HG03460 (cell line): ENCODE results near the gene IFNLR1.

Source experiments
- ATAC-seq: cut with Tn5 transposase; IDR thresholded peaks from one replicate; pipeline ENCODE4 v1.9.1; 2021; ENCODE audit not compliant: unreplicated experiment

Gene IFNLR1

DNA sequence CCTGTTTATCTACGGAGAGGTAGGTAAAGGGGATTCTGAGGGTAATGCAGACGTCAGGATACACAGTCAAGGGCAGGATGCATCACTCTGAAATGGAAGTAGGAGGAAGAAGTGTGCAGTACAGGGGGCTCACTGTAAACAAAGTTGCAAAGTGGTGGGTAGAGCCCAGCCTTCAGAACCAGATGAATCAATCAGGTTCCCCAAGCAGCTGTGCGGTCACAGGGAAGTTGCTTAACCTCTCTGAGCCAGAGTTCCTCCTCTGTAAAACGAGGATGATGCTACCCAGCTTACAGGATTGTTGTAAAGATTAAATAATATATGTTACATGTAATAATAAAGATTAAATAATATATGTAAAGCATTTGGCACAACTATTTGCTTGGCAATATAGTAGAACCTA, 61.6 kb downstream of the IFNLR1 start:
- ATAC-seq, result no peak

DNA sequence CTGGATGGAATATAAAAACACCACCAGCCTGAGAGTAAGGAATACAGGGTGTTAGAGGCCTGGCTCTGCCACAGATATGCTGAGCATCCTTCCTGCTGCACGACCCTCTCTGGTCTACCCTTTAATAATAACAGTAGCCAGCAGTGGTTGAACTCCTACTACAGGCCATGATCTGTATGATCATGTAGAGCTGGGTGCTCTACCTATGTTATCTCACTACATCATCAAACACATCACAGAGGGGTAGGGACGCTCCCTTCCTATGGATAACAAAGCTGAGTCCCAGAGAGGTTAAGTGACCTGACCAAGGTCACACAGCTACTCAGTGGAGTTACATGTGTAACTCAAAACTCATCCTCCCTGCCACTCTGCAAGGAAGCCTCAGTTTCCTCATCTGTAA, 62.1 kb downstream of the IFNLR1 start:
- no peak for ATAC-seq

DNA sequence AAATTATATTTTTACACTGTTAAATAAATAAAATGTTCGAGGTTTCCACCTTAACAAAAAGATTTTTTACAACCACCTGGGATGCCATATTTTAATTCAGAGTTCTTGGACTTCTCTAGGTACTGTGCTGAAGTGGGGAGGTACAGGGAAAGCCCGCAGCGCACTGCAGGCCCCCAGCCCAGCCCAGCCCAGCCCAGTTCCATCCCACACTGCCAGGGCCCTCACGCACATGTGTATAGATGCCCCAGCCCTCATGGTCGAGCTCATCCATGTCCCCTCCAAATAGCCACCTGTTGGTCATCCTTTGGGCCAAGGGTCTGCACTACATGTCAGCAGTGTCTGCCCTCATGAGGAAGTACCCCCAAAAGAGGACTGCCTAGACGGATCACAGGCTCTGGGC, 63.5 kb downstream of the IFNLR1 start:
- ATAC-seq, result no peak

DNA sequence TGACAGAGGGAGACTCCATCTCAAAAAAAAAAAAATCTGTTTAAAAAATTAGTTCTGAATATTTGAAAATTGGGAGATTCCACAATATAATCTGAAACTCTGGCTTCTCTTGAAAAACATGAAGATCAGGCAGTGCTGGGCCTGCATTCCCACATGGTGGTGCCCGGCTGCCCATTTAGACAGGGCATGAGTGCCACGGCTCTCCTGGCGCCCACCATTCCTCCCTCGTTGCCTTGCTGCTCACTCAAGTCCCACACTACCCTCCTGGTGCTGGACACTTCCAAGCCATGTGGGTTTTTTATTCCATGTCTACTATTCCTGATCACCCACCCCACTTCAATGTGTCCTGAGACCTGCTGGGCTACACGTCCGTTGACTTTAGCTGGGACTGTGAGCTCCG, 64.3 kb downstream of the IFNLR1 start:
- no peak for ATAC-seq

DNA sequence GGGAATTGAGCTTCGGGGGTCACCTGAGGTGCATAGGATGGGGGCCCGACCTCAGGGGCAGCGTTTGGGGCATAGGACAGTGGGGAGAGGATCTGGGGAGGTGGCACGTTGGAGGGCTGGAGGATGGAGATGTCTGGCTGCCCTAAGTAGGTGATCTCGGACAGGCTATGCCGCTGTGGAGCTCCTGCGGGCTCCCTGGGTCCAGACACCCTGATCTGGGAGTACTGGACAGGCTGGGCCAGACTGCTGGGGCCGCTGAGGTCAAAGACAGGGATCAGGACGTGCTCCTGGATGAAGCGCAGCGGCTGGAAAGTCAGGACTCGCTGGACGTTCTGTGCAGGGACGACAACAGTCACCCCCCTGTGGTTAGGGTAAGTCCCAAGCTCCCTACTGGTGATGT, 65.7 kb downstream of the IFNLR1 start:
- no peak for ATAC-seq

DNA sequence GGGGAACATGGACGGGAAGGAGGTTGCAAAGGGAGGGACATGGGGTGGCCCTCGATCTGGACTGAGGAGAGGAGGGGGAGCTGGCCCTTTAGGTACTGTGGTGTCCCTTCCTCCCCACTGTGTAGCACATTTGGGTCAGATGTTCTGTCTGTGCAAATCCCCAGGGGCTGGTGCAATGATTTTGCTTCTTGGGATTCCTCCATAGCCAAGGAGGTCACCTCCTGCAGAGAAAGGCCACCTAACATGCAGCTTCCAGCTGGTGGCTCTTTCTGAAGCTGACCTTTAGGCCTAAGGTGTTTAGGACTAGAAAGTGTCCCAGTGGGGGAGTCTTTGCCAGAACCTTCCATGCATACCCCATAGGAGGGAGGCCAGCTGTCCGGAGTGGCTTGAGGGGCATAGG, 66.1 kb downstream of the IFNLR1 start:
- no peak for ATAC-seq

DNA sequence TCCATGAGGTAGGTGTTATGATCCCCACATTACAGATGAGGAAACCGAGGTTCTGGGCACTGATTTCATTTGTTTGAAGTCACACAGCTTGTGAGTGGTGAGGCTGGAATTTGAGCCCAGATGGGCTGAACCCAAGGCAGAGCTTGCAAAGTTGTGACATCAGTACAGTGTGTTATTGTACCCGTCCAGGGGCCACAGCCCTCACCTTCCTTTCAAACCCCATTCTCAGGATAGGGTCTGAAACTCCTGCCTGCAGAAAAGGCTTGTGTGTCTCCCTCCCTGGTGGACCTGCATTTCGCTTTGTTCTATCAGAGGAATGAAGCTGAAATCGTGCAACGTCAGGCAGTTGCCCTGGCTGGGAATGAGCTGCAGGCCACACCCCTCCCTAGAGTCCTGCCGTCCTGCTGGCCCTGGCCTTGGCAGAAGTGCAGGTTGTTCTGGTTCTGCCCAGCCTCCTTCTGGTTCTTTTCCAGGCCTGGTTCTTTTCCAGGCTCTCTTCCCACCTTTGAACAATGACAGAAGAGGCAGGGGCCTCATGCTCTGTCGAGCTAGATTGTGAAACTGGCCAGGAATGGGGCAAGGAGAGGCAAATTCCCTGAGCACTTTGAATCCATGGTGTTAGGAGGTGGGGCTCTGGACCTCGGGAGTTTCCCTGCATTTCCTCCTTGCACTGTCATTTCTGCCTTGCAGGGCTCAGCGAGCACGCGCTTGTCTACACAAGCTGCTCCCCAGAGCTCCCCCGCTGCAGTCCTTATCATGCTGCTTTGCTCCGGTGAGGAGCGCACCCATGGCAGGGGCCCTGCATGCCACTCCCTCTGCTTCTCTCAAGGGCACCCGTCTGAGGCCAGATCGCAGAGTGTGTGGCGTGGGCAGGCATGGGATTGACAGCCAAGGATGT, 67.0 kb downstream of the IFNLR1 start:
- ATAC-seq, result no peak

DNA sequence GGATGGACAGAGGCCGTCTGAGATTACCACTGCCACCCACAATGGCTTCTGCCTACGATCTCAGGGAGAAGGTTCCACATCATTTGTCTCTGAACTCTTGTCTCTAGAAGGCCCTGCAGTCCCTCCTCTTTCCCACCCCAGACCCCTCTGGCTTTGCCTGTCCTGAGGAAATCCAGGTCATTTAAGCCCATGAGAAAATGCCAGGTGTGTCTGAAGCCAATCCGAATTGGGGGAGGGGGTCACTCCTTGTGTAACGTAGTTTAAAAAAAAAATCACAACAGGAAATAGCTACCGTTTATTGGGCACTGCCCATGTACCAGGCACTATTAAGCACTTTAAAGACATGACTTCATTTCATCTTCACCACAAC, 67.6 kb downstream of the IFNLR1 start:
- ATAC-seq, result no peak

DNA sequence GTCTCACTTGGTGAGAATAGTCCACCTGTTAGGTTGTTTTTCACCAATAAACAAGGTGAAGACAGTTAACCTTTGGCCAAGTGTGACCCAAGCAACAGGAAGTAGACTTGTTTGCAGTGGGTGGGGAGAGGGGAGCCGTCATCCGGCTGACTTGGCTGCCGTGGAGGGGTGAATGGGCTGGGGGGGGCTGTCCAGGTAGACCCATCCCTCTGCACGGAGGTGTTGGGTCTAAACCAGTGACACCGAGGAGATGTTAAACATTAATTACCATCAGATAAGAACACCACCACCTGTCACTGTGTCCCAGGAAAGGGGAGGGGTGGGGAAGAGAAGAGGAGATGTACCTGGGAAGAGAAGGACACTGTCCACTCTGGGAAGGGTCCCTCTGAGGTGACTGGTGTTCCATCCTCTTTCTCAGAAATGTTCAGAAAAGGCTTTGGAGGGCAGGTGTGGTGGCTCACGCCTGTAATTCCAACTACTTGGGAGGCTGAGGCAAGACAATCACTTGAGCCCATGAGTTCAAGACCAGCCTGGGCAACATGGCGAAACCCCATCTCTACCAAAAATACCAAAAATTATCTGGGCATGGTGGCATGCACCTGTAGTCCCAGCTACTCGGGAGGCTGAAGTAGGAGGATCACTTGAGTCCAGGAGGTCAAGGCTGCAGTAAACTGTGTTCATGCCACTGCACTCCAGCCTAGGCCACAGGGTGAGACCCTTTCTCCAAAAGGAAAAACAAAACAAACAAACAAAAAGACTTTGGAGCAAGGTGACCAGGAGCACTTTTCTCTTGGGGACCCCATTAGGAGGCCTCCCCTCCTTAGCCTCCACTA, 68.5 kb downstream of the IFNLR1 start:
- no peak for ATAC-seq

DNA sequence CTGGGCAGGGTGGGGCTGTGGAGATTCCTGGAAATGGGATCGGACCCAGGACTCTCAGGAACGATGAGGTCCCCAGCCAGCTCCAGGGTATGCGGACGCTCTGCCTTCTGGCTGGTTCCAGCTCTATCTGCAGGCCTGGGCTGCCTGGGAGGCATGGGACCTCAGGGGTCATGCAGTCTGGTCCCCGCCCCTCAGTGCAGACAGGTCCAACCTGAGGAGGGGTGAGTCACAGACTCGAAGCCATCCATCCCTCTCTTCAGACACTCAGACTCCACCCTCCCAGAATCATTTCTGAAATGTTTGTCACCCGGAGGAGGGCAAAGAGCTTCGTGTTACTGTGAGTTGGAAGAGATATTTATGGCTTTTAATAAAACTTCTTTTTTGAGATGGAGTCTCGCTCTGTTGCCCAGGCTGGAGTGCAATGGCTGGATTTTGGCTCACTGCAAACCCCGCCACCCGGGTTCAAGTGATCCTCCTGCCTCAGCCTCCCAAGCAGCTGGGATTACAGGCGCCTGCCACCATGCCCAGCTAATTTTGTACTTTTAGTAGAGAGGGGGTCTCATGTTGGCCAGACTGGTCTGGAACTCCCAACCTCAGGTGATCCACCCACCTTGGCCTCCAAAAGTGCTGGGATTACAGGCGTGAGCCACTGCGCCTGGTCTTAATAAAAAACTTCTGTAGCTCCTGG, 69.2 kb downstream of the IFNLR1 start:
- ATAC-seq, result no peak

DNA sequence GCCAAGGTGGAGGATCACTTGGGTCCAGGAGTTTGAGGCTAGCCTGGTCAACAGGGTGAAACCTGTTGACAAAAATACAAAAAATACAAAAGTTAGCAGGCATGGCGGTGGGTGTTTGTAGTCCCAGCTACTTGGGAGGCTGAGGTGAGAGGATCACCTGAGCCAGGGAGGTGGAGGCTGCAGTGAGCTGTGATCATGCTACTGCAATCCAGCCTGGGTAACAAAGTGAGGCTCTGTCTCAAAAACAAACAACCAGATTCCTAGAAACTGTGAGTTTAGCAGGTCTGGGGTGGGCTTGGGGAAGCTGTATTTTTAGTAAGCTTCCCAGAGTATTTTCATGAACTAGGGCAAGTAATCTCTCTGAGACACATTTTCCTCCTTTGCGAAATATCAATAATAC, 70.0 kb downstream of the IFNLR1 start:
- no peak for ATAC-seq

DNA sequence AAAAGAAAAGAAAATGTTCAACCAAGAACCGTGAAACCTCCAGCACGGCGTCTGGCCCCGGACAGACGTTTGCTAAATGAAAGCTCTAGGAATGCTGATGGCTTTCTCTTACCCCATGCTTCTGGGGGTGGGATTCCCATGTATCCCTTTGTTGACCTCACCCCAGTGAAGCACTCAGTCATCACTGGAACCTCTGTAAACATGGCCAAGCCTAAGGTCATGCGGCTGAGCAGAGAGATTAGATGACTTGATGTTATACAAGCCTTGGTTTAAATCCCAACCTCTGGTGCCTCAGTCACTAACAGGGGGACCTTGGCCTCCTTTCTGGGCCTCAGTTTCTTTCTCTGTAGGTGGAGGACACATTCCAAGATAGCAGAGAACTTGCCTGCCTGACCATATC, 72.3 kb downstream of the IFNLR1 start:
- no peak for ATAC-seq

DNA sequence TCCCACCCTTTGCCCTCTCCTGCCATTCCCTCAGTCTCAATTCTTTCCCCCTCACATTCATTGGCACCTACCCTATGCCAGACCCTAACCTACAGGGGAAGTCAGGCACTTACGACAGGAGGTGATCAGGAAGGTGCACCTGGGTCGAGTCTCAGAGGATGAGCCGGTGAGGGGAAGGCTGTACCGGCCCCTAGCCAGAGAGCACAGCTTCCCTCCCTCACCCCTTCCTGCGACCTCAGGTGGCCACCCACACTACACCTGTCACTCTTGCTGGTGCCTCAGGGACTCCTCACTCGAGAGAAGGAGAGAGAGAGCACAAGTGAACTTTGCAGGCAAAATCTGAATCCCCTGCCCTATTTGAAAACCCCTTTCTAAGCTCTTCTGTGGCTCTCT, 73.5 kb downstream of the IFNLR1 start:
- no peak for ATAC-seq

DNA sequence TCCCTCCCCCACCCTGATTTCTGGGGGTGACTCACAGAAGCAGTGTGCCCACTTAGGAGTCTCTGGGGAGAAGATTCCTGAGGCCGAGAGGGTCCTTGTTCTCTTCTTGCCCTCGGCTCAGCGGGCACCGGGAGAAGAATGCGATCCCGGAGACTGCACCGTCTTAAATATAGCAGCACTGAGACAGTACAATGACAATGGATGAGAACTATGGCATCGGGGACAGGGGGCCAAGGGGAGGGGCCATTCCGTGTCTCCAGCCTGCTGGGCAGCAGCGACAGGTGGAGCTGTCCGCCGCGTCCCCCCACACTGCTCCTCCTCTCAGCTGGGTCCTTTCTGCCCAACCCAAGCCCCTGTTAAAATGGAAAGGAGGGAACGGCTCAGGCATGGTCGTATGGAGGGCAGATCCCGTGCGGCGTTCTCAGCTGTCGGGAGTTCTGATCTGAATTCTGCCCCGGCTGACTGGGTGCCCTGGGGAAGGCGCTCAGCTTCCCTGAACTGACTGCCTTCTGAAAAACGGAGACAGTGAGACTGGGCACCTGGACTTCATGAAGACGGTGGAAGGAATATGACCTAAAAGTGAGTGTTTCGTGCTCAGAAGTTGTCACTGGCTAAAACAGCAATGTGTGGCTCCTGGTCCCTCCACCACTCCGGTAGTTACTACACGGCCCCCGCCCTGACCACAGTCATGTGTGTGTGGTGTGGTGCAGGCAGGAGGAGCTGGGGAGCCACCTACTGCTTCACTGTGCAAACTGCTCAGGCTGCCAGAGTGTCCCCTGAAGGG, 74.9 kb downstream of the IFNLR1 start, which contains the start of gene MYOM3:
Gene MYOM3 (minus strand): TSS at position 140 of the 784 bp plus-strand sequence. CDS start 3,499 bp downstream, outside the sequence.
- ATAC-seq, result no peak

DNA sequence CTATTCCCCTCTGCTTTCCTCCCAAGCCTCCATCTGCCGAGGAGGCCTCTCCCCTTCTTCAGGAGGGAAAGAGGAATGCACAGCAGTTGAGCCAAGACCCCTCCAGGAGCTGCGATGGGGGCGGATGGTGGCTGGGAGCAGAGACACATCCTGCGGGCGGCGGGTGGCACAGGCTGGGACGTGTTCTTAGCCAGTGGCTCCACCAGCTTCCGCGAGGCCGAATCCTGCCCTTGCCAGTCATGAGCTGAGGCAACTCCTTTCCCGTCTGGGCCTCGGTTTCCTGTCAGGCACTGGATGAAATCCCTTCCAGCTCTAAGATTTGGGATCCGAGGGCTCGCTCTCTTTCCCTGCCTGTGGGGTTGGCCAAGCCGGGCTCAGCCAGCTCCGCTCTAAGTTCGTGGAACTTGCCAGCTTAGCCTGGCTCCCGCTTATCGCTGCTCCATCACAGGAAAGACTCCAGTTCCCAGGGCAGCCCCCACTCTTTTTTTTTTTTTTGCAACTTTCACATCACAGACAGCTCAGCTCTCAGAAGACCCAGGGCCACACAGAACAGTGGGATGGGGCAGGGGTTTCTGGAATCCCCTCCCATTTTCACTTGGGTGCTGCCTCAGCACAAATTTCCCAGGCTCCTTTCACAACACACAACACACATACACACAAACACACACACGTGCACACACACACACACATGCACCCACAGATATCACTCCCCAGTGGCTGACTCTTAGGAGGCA, 75.7 kb downstream of the IFNLR1 start:
- no peak for ATAC-seq

DNA sequence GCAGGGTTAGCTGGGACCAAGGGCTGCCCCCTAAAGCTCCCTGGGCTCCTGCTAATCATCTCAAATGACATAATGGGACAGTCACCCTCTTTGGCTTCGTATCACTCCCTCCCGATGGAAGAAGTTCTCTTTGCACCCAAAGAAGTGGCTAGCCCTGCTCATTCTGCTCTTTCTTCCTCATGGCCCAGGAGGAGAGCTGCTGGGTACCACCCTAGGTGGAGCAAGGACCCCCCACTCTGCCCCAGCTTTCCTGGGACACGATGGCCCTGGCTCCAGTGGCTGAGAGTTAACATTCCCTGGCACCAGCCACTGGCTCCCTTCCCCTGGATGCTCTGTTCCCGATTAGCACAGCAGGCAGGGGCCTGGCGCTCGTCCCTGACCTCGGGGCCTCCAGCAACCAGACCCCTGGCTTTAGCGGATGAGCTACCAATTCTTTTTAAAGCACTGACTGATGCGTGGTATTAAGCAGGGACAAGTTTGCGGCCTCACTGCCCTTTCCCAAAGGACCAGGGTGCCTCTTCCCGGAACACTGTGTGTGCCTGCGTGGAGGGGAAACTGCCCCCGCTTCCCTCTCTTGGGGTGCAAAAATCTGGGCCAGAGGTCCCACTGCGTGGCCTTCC, 76.3 kb downstream of the IFNLR1 start:
- no peak for ATAC-seq

DNA sequence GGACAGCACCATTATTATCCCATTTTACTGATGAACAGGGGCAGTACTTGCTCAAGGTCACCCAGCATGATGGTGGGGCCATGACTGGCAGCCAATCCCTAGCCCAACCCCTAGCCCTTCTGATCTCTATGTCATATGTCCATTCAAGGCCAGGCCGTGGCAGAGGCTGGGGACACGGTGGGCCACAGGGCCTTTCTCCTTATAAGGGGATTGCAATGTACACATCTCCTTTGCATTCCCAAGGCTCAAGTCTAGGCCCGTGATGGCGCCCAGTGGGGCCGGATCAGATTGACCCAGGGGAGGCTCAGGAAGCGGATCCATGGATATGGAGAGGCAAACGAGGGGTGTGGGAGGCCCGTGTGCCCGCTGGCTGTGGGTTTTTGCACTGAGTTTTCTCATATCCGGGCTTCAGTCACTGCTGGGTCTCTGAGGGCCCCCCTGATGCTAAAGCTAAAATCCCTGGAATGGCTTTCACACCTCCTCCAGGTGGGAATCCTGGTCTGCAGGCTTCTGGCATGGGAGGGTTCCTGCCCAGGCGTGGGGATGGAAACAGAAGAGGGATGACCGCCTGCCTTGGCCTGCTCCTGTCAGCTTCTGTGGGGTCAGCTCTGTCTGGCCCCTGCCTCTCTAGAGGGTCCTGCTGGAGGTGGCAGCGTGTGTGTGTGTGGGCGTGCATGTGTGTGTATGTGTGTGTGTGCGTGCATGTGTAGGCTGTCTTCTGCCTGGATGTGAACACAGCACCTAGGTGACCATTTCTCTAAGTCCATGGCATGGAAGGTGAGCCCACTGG, 77.2 kb downstream of the IFNLR1 start:
- ATAC-seq, result no peak

DNA sequence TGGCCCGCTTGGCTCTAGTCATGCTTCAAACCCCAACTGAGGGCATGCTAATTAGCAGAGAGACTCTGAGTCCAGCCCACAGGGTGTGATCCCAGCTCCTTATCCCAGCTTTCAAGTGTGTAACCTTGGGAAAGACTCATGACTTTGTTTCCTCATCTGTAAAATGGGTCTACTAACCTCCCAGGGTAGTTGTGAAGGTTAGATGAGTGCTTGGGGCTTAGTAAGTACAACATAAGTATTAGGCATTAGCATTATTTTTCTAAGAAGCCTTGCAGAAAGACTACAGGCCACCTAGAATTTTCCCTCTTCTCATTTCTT, 78.0 kb downstream of the IFNLR1 start:
- no peak for ATAC-seq
